GM18951 (cell line): ENCODE measurements around the gene UCN3.

Source experiments
- POLR2A ChIP-seq: IDR thresholded peaks from 4 replicates; pipeline ENCODE4 v1.6.1; 2011; ENCODE audit warnings: mild to moderate bottlenecking; ENCODE audit not compliant: insufficient read length, insufficient read depth; ENCODE audit errors: extremely low read depth
- in situ Hi-C: fragments of 300-500 bp; cut with MboI; formaldehyde crosslinking; loops from one replicate; pipeline ENCODE4 v1.12.0; 2022; ENCODE audit warnings: low sequenced_read_pairs, mixed read lengths, inconsistent platforms; ENCODE audit not compliant: unreplicated experiment

UCN3 gene

DNA sequence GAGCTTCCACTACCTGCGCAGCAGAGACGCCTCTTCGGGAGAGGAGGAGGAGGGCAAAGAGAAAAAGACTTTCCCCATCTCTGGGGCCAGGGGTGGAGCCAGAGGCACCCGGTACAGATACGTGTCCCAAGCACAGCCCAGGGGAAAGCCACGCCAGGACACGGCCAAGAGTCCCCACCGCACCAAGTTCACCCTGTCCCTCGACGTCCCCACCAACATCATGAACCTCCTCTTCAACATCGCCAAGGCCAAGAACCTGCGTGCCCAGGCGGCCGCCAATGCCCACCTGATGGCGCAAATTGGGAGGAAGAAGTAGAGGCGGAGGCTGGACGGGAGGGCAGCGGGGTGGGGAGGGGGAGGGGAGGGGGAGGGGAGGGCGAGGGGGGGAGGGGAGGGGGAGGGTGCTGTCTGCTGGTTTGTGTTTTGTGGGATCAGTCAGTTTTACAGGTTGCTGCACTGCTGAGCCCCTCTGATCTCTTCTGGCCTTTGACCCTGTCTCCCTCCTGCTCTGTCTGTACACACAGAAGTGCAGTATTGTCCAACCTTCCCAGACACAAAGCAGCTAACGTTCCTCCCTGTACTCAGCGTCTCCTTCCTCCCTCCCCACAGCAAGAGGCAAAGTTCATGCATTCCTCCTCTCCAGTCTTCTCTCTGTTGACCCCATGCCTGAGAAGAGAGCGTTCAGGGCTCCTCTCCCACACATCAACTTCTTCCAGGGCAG lies 9.3 kb downstream of the UCN3 start:
- no peak for TF ChIP-seq POLR2A
- in situ Hi-C loops: no loop called here

- in situ Hi-C loops: loop anchor here (25.0 kb wide), 1 partner anchor 539 kb away; the partner anchor contains the start of gene AKR1E2
Measured at GRCh38 chr10:5376450-5376849, 11.7 kb downstream of the UCN3 start.

GRCh38 chr10:5379202-5379601 lies 14.4 kb downstream of the UCN3 start:
- in situ Hi-C loops: loop anchor here (25.0 kb wide), 1 partner anchor 542 kb away; the partner anchor contains the start of gene AKR1E2

More at GRCh38 chr10:5376450-5376849, 11.7 kb downstream of the UCN3 start:
- no peak for TF ChIP-seq POLR2A

- in situ Hi-C loops: loop anchor here (25.0 kb wide), 1 partner anchor 543 kb away; the partner anchor contains the start of gene AKR1E2
Measured at GRCh38 chr10:5380395-5380794, 15.6 kb downstream of the UCN3 start.

DNA sequence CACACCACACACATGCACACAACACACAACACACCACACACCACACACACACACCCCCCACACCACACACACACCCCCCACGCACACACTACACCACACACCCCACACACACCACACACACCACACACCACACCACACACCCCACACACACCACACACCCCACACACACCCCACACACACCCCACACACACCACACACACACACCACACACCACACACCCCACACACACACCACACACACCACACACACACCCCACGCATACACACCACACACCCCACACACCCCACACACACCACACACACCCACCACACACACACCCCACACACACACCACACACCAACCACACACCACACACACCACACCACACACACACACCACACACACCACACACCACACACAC lies 16.4 kb downstream of the UCN3 start:
- in situ Hi-C loops: loop anchor here (25.0 kb wide), 1 partner anchor 544 kb away; the partner anchor contains the start of gene AKR1E2
- TF ChIP-seq POLR2A: no peak

DNA sequence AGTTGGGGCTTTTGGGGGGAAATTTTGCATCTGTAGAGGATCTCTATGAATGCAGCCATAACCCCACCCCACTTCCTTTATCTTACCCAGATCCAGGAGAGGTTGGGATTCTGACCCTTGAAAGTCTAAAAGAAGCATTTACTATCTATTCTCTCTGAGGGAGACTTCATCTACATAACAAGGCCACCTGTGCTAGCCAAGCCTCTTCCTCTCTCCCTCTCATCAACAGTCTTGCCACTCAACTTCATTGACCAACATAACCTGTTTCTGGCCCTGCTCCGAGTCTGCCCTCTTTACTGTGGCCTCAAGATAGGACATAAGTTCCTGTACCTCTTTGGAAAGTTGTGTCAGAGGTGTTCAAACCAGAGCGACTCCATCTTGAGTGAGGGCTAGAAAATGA lies 20.5 kb downstream of the UCN3 start:
- in situ Hi-C loops: loop anchor here (25.0 kb wide), 1 partner anchor 548 kb away; the partner anchor contains the start of gene AKR1E2

DNA sequence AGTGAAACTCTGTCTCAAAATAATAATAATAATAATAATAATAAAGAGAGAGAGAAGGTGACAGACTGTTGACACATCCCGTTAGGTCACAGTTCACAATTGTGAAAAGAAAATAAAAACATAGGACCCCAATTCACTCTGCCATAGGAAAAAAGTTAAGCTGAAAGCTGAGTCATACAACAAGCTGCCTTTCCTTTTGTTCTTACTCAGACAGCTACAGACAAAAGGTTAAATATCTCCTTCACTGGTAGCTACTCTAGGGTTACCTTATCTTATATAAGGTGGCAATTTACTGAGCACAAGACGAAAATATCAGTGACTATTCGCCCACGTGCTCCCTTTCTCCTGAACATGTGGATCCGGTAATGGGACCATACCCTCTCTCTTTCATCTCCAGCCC lies 22.4 kb downstream of the UCN3 start:
- in situ Hi-C loops: loop anchor here (25.0 kb wide), 1 partner anchor 550 kb away; the partner anchor contains the start of gene AKR1E2
- no peak for TF ChIP-seq POLR2A

More for the DNA sequence above, 20.5 kb downstream of the UCN3 start:
- TF ChIP-seq POLR2A: no peak

- in situ Hi-C loops: loop anchor here (25.0 kb wide), 1 partner anchor 553 kb away; the partner anchor contains the start of gene AKR1E2
- TF ChIP-seq POLR2A: no peak
Measured at GRCh38 chr10:5390607-5391205, 25.9 kb downstream of the UCN3 start.

DNA sequence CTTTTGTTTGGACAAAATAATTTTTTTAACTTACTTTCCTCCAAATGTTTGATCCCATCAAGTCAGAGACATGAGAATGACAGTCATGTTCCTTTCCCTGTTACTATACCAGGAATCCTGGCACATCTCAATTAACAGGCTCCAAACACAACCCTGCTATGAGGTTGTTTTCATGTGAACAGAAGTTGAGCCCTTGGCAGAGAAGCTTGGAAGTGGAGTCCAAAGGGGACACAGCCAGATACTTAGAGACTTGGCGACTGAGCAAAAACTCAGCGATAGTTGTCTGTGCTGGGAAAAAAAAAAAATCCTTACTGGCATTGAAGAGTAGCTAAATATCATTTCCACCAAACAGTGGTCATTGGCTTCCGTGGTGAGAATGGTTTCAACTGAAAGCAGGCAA lies 27.0 kb downstream of the UCN3 start:
- in situ Hi-C loops: loop anchor here (25.0 kb wide), 1 partner anchor 554 kb away; the partner anchor contains the start of gene AKR1E2

DNA sequence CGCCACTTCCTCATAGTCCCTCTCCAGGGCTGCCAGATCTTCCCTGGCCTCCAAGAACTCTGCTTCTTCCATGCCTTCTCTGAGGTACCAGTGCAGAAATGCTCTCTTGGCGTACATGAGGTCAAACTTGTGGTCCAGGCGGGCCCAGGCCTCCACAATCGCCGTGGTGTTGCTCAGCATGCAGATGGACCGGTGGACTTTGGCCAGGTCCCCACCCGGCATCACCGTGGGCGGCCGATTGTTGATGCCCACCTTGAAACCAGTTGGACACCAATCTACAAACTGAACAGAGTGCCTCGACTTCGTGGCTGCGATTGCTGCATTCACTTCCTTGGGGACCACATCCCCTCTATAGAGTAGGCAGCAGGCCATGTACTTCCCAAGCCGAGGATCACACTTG lies 28.8 kb downstream of the UCN3 start:
- TF ChIP-seq POLR2A: no peak
- in situ Hi-C loops: loop anchor here (25.0 kb wide), 1 partner anchor 556 kb away; the partner anchor contains the start of gene AKR1E2

More for the DNA sequence above, 27.0 kb downstream of the UCN3 start:
- no peak for TF ChIP-seq POLR2A

DNA sequence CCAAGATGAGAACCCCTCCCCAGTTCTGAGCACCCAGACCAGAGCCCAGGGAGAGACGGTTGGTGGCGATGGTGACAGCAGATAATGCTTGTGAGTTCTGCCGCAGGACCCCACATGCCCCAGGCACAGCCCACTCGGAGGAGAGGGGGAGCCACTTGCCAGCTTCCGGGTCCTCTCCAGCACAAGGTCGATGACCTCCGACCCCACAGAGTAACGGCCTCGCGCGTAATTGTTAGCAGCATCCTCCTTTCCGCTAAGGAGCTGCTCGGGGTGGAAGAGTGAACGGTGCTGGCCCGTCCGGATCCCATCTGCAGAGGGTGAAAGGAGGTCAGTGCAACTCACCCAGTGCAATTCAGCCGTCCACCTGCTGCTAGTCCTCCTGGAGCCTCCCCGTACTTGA lies 30.4 kb downstream of the UCN3 start:
- TF ChIP-seq POLR2A: no peak
- in situ Hi-C loops: loop anchor here (25.0 kb wide), 1 partner anchor 558 kb away; the partner anchor contains the start of gene AKR1E2

DNA sequence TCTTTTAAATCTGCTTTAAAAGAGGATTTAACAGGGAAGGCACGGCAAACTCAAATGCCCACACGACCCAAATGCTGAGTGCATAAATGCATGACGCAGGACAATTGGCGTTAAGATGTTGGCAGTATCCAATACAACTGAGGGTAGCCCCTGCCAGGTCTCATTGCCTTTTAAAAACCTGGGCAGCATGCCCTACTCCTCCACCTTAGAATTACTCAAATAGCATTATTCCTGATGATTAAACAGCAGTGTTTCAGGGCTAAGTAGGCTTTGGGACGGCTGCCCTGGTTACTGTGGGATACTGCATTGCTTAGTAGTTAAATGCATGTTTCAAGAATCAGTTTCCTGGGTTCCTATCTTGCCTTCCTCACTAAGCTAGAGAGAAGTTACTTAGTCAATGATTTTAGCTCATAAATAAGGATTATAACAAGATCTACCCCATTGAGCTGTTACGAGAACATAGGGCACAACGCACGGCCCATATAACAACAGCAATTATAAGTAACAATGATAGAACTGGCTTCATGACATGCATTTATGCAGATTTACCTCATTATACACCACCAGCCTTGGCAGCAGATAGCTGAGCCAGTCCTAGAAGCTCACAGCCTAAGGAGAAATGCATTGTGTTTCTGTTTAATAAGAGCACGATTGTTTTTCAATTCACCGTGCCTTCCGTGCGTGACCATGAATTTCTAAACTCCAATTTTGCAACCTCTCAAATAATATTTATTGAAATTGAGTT lies 32.0 kb downstream of the UCN3 start:
- in situ Hi-C loops: loop anchor here (25.0 kb wide), 1 partner anchor 559 kb away; the partner anchor contains the start of gene AKR1E2
- TF ChIP-seq POLR2A: no peak

DNA sequence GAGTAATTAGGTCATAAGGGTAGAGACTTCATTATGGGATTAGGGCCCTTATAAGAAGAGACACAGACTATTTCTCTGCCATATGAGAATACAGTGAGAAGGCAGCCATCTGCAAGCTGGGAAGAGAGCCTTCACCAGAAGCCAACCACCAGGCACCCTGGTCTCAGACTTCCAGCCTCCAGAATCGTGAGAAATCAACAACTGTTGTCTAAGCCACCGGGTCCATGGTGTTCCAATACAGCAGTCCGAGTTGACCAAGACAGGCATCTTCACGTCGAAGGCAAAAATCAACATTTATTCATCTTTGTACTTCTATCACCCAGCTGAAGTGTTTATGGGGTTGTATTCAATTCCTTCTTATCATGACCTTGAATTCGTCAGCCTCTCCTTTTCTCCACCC lies 34.6 kb downstream of the UCN3 start:
- TF ChIP-seq POLR2A: no peak
- in situ Hi-C loops: loop anchor here (25.0 kb wide), 1 partner anchor 562 kb away; the partner anchor contains the start of gene AKR1E2
